GM12878 (cell line): ENCODE data around the gene MAST1. TPM values are rescaled to one million over a fixed set of nuclear protein-coding genes. Genes with fewer than 3 reads are reported as not detected.

ENCODE experiments used
- ATAC-seq: fragments of 200-7000 bp; cut with Tn5 transposase; 3 replicates; pipeline ENCODE4 v1.9.1; 2020; ENCODE audit warnings: mild to moderate bottlenecking, moderate library complexity
- BruUV-seq: library from RNA; stranded (reverse); fragments of 400-500 nt; replicated peaks from 2 replicates; lab custom pipeline; 2021; lab: Mats Ljungman, UMichigan
- CTCF ChIA-PET: fragments of 300-600 bp; sonication (Branson Sonifier 250); formaldehyde crosslinking; extraction: SDS; loops from one replicate; lab custom pipeline; 2021; ENCODE audit warnings: inconsistent platforms; lab: Yijun Ruan, JAX
- POLR2A ChIA-PET: fragments of 350-600 bp; formaldehyde crosslinking; extraction: SDS; loops from one replicate; lab custom pipeline; 2021; ENCODE audit warnings: inconsistent platforms; lab: Charles Lee
- RAD21 ChIA-PET: fragments of 300-600 bp; sonication (Branson Sonifier 250); formaldehyde crosslinking; loops from one replicate; lab custom pipeline; 2023; ENCODE audit warnings: antibody characterized with exemption; ENCODE audit not compliant: unreplicated experiment; lab: Charles Lee
- SMC1A ChIA-PET: fragments of 300-600 bp; sonication (Branson Sonifier 250); formaldehyde crosslinking; loops from one replicate; lab custom pipeline; 2023; ENCODE audit not compliant: unreplicated experiment, uncharacterized antibody; lab: Charles Lee
- DNase-seq: peaks from one replicate; pipeline ENCODE4 v3.0.0-alpha.2; 2011; ENCODE audit warnings: low read depth, low spot score
- FAIRE-seq: peaks from 3 replicates; lab custom pipeline; 2011; peaks lifted over from hg19 to GRCh38; lab: Jason Lieb, UNC
- H2AFZ ChIP-seq: 2 replicates; pipeline ENCODE4 v1.6.0; 2011; ENCODE audit warnings: low read depth, low read length, control low read depth; ENCODE audit not compliant: control insufficient read depth
- H3K27ac ChIP-seq: 2 replicates; pipeline ENCODE4 v1.5.1; 2011; ENCODE audit warnings: control low read depth; ENCODE audit not compliant: control insufficient read depth, insufficient read depth
- H3K27me3 ChIP-seq, 2 experiments: replicated peaks in 1 of 2; 2 replicates each; pipeline versions ENCODE4 v1.6.0 to v1.6.1; 2011; ENCODE audit warnings: low read length in 1 of 2; ENCODE audit not compliant: control insufficient read depth in 2 of 2, insufficient read depth in 2 of 2
- H3K36me3 ChIP-seq, 2 experiments: 2 replicates each; pipeline ENCODE4 v1.5.1; 2011; ENCODE audit warnings: low read length in 1 of 2; ENCODE audit not compliant: control insufficient read depth in 2 of 2, insufficient read depth in 2 of 2
- H3K4me1 ChIP-seq: 2 replicates; pipeline ENCODE4 v1.6.1; 2011; ENCODE audit warnings: mild to moderate bottlenecking, low read length, moderate library complexity, mixed read lengths; ENCODE audit not compliant: control insufficient read depth, insufficient read depth
- H3K4me2 ChIP-seq: 2 replicates; pipeline ENCODE4 v1.6.0; 2011; ENCODE audit warnings: control low read depth; ENCODE audit not compliant: control insufficient read depth, insufficient read depth
- H3K4me3 ChIP-seq: fragments of 200-600 bp; sonication (generic); 2 replicates; pipeline ENCODE4 v1.5.1; 2016
- H3K79me2 ChIP-seq: 2 replicates; pipeline ENCODE4 v1.6.0; 2011; ENCODE audit warnings: low read length; ENCODE audit not compliant: control insufficient read depth, insufficient read depth
- H3K9ac ChIP-seq: 2 replicates; pipeline ENCODE4 v1.8.0; 2011; ENCODE audit warnings: low read length, control low read depth, mixed read lengths; ENCODE audit not compliant: control insufficient read depth, insufficient read depth
- H3K9me3 ChIP-seq: replicated peaks from 3 replicates; pipeline ENCODE4 v1.5.1; 2011; ENCODE audit warnings: mild to moderate bottlenecking, low read length; ENCODE audit not compliant: control insufficient read depth, insufficient read depth
- H4K20me1 ChIP-seq: 2 replicates; pipeline ENCODE4 v1.6.0; 2011; ENCODE audit not compliant: control insufficient read depth, insufficient read depth
- DPF2 ChIP-seq: fragments of 450-650 bp; IDR thresholded peaks from 2 replicates; pipeline ENCODE4 v1.6.1; 2017; ENCODE audit warnings: mild to moderate bottlenecking
- IKZF1 ChIP-seq: fragments of 450-650 bp; conservative IDR thresholded peaks from 2 replicates; pipeline ENCODE4 v1.6.1; 2017; ENCODE audit warnings: antibody characterized with exemption, mild to moderate bottlenecking
- JUND ChIP-seq: IDR thresholded peaks from 2 replicates; pipeline ENCODE4 v1.6.1; 2012; ENCODE audit warnings: low read depth, mild to moderate bottlenecking, low read length, improper control_type of control experiment, moderate library complexity
- POLR2AphosphoS5 ChIP-seq: IDR thresholded peaks from 2 replicates; pipeline ENCODE4 v1.6.1; 2011; ENCODE audit warnings: mild to moderate bottlenecking, low read length, inconsistent platforms
- SIN3A ChIP-seq: IDR thresholded peaks from 2 replicates; pipeline ENCODE4 v1.6.1; 2012; ENCODE audit warnings: low read depth, low read length, improper control_type of control experiment
- SMARCA5 ChIP-seq: fragments of 450-650 bp; IDR thresholded peaks from 2 replicates; pipeline ENCODE4 v1.6.1; 2017; ENCODE audit warnings: mild to moderate bottlenecking
- TARDBP ChIP-seq: IDR thresholded peaks from 2 replicates; pipeline ENCODE4 v1.6.1; 2016; ENCODE audit warnings: borderline replicate concordance
- WGBS: methylation state at CpG from one replicate; pipeline ENCODE4 v1.1.6; 2016; ENCODE audit warnings: low lambda C conversion rate; ENCODE audit not compliant: insufficient replicate concordance, insufficient coverage; ENCODE audit errors: missing lambda C conversion rate; 5-methylcytosine and 5-hydroxymethylcytosine counted together
- in situ Hi-C: fragments of 300-500 bp; cut with MboI; formaldehyde crosslinking; loops from 9 replicates; pipeline ENCODE4 v1.14.3; 2018; ENCODE audit warnings: mixed read lengths
- intact Hi-C: fragments of 100-400 bp; cut with micrococcal nuclease; formaldehyde crosslinking; loops from one replicate; pipeline ENCODE4 v1.14.2; 2022; ENCODE audit not compliant: unreplicated experiment
- polyA plus RNA-seq, 11 experiments: library from polyadenylated mRNA; depleted of rRNA in 4 of 11; unstranded in 6 of 11; stranded (reverse) in 5 of 11; fragments of >200 nt; fragmentation: Nextera tagmentation in 4 of 11; fragmentation: Illumina TruSeq in 1 of 11; extraction: Ambion mirVana in 4 of 11; extraction: Trizol in 1 of 11; gene quantifications; 1 replicate in 1 of 11; 2 replicates in 10 of 11; pipeline versions ENCODE4 v1.2.1 to v1.2.3, GENCODE V29; 2011 to 2016; ENCODE audit warnings: inconsistent platforms in 2 of 11, missing spikeins in 2 of 11, low read depth in 1 of 11
- total RNA-seq, 4 experiments: library from RNA; depleted of rRNA in 3 of 4; stranded (reverse); fragments of >200 nt in 3 of 4; fragmentation: Illumina TruSeq in 1 of 4; extraction: Trizol in 1 of 4; gene quantifications; 2 replicates each; pipeline versions ENCODE4 v1.2.1 to v1.2.3, GENCODE V29; 2013 to 2021
- TF ChIP-seq, protein P1 (sequence below): fragments of 450-650 bp; IDR thresholded peaks from 2 replicates; pipeline ENCODE4 v1.6.1; 2016; ENCODE audit warnings: mild to moderate bottlenecking, moderate library complexity, borderline replicate concordance
- TF ChIP-seq, protein P2 (sequence below): IDR thresholded peaks from 2 replicates; pipeline ENCODE4 v1.6.1; 2012; ENCODE audit warnings: low read depth, low read length, improper control_type of control experiment
- TF ChIP-seq, protein P3 (sequence below): fragments of 450-650 bp; IDR thresholded peaks from 2 replicates; pipeline ENCODE4 v1.6.1; 2017; ENCODE audit warnings: mild to moderate bottlenecking, moderate library complexity

MAST1 gene
- total and polyA plus RNA-seq, 10 of the 15 experiments (the other 5 are each of a cell fraction or from before 2014, with no cell fraction given): 0.08 to 0.79 (median 0.44) TPM; not detected in 1

DNA sequence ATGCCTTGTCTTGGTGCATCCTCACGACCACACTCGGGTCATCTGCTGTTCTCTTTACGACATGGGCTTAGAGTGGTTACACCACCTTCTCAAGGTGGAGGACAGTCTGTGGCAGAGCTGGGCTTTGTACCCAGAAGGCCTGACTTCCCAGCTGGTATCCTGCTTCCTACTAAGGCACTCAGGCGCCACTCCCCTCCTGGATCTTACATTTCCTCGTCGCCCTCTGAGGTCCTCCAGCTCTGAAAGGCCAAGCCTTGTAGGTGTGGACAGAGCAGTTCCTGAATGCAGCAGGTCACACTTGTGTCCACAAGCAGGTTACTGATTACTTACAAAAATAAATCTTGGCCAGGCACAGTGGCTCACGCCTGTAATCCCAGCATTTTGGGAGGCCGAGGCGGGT is 68.9 kb downstream of the MAST1 start (continued):
- TF ChIP-seq, protein P1, sequence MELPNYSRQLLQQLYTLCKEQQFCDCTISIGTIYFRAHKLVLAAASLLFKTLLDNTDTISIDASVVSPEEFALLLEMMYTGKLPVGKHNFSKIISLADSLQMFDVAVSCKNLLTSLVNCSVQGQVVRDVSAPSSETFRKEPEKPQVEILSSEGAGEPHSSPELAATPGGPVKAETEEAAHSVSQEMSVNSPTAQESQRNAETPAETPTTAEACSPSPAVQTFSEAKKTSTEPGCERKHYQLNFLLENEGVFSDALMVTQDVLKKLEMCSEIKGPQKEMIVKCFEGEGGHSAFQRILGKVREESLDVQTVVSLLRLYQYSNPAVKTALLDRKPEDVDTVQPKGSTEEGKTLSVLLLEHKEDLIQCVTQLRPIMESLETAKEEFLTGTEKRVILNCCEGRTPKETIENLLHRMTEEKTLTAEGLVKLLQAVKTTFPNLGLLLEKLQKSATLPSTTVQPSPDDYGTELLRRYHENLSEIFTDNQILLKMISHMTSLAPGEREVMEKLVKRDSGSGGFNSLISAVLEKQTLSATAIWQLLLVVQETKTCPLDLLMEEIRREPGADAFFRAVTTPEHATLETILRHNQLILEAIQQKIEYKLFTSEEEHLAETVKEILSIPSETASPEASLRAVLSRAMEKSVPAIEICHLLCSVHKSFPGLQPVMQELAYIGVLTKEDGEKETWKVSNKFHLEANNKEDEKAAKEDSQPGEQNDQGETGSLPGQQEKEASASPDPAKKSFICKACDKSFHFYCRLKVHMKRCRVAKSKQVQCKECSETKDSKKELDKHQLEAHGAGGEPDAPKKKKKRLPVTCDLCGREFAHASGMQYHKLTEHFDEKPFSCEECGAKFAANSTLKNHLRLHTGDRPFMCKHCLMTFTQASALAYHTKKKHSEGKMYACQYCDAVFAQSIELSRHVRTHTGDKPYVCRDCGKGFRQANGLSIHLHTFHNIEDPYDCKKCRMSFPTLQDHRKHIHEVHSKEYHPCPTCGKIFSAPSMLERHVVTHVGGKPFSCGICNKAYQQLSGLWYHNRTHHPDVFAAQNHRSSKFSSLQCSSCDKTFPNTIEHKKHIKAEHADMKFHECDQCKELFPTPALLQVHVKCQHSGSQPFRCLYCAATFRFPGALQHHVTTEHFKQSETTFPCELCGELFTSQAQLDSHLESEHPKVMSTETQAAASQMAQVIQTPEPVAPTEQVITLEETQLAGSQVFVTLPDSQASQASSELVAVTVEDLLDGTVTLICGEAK: no peak
- TF ChIP-seq JUND (no peak), TARDBP (no peak), IKZF1 (no peak)
- TF ChIP-seq, protein P2, sequence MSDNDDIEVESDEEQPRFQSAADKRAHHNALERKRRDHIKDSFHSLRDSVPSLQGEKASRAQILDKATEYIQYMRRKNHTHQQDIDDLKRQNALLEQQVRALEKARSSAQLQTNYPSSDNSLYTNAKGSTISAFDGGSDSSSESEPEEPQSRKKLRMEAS: no peak
- TF ChIP-seq, all 136 proteins: peak for 0

DNA sequence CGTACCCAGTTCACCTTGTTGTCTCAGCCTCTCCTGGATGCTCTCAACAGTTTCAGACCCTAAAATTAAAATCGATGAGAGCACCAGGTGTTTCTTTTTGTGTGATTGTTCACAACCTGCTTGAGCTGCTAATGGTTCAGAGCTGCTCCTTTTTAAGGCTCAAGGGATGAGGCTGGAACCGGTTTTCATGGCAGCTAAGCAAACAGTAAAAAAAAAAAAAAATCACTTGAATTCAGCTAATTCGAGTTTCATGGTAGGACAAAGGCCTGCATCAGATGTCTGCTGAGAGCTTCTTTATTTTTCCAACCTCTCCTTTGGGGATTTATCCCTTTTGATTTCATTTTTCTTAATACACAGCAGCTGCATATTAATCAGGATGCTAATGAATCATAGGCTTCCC is 74.3 kb downstream of the MAST1 start:
- intact Hi-C loops: no loop called here
- SMC1A ChIA-PET: interaction anchor here (1.0 to 1.8 kb wide), 2 partner anchors 20 to 48 kb away, joined by 3 read pairs; no protein-coding TSS in a partner anchor
- no peak overlapping the region for H2AFZ ChIP-seq

More for the DNA sequence above, 74.3 kb downstream of the MAST1 start:
- no TSS peak for BruUV-seq
- ChIA-PET POLR2A (interaction anchor here (0.7 to 2.2 kb wide), 2 partner anchors 12 to 28 kb away, joined by 4 to 9 read pairs; no protein-coding TSS in a partner anchor), RAD21 (no interaction called here), CTCF (interaction anchor here (0.7 to 4.8 kb wide), 4 partner anchors 11 to 149 kb away, joined by 3 to 23 read pairs (median 7); no protein-coding TSS in a partner anchor)
- no peaks in the 10 kb centered on the region for H4K20me1 ChIP-seq
- ATAC-seq: no peak
- no peak for TF ChIP-seq SIN3A
- TF ChIP-seq DPF2: no peak
- TF ChIP-seq, protein P3, sequence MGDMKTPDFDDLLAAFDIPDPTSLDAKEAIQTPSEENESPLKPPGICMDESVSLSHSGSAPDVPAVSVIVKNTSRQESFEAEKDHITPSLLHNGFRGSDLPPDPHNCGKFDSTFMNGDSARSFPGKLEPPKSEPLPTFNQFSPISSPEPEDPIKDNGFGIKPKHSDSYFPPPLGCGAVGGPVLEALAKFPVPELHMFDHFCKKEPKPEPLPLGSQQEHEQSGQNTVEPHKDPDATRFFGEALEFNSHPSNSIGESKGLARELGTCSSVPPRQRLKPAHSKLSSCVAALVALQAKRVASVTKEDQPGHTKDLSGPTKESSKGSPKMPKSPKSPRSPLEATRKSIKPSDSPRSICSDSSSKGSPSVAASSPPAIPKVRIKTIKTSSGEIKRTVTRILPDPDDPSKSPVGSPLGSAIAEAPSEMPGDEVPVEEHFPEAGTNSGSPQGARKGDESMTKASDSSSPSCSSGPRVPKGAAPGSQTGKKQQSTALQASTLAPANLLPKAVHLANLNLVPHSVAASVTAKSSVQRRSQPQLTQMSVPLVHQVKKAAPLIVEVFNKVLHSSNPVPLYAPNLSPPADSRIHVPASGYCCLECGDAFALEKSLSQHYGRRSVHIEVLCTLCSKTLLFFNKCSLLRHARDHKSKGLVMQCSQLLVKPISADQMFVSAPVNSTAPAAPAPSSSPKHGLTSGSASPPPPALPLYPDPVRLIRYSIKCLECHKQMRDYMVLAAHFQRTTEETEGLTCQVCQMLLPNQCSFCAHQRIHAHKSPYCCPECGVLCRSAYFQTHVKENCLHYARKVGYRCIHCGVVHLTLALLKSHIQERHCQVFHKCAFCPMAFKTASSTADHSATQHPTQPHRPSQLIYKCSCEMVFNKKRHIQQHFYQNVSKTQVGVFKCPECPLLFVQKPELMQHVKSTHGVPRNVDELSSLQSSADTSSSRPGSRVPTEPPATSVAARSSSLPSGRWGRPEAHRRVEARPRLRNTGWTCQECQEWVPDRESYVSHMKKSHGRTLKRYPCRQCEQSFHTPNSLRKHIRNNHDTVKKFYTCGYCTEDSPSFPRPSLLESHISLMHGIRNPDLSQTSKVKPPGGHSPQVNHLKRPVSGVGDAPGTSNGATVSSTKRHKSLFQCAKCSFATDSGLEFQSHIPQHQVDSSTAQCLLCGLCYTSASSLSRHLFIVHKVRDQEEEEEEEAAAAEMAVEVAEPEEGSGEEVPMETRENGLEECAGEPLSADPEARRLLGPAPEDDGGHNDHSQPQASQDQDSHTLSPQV: no peak
- no peak for TF ChIP-seq SMARCA5
- no peak for TF ChIP-seq POLR2AphosphoS5
- no peaks in the 10 kb centered on the region for H3K9me3 ChIP-seq
- WGBS: 26% methylated on average over 4 of the region's 4 CpGs
- H3K4me1 ChIP-seq: peaks cover 7% of the 10 kb centered on the region
- no peaks in the 10 kb centered on the region for H3K27me3 ChIP-seq
- in situ Hi-C loops: no loop called here
- no peak overlapping the region for H3K9ac ChIP-seq
- H3K79me2 ChIP-seq: no peaks in the 10 kb centered on the region
- H3K4me3 ChIP-seq: no peak overlapping the region
- no peak overlapping the region for H3K4me2 ChIP-seq
- DNase-seq: no peak
- H3K36me3 ChIP-seq: no peaks in the 10 kb centered on the region
- no peak overlapping the region for H3K27ac ChIP-seq
- no peak for FAIRE-seq
